Measurements from ENCODE around the gene PANK2. TPM values are rescaled to one million over a fixed set of nuclear protein-coding genes. Genes with fewer than 3 reads are reported as not detected.
A peak's percentile ranks its signal among the peaks of the same experiment; 100 is the strongest.
"Not testable (repeated sequence)": the region's sequence is repeated elsewhere in the genome, so short reads cannot be mapped to it uniquely, and the experiment has no call there.

Gene PANK2
- total RNA-seq, 2 donors from 2014 or later, result 60.6 to 67.4 TPM

- no peak for ATAC-seq (replicated peaks in 1 of 2)
- Mint-ChIP-seq H3K36me3 (ENCODE audit: insufficient read depth in 2 of 2) (peaks cover 1 to 3% of the 10 kb centered on the region in 2 donors), H3K9me3 (no peaks in the 10 kb centered on the region), H3K27ac (peak overlapping the region; percentile 76), H3K4me1 (ENCODE audit: low read depth) (peaks cover 42% of the 10 kb centered on the region), H3K4me3 (no peak overlapping the region), H3K27me3 (ENCODE audit: low read depth) (no peaks in the 10 kb centered on the region)
- no peak for DNase-seq
Observed at GRCh38 chr20:3929713-3930060, 40.5 kb downstream of the PANK2 start.

GRCh38 chr20:3930265-3931206 lies 41.3 kb downstream of the PANK2 start:
- peaks cover 36% of the 10 kb centered on the region for H3K4me1 Mint-ChIP-seq (ENCODE audit: low read depth)
- DNase-seq, result no peak
- no peak for ATAC-seq (replicated peaks in 1 of 2)
- H3K9me3 Mint-ChIP-seq, result no peaks in the 10 kb centered on the region
- peaks cover 1 to 4% of the 10 kb centered on the region in 2 donors for H3K36me3 Mint-ChIP-seq (ENCODE audit: insufficient read depth in 2 of 2)
- H3K4me3 Mint-ChIP-seq, result no peak overlapping the region
- H3K27me3 Mint-ChIP-seq (ENCODE audit: low read depth), result no peaks in the 10 kb centered on the region
- peak overlapping the region; percentile 76 for H3K27ac Mint-ChIP-seq

GRCh38 chr20:3931664-3932063 lies 42.5 kb downstream of the PANK2 start:
- Mint-ChIP-seq H3K36me3 (ENCODE audit: insufficient read depth in 2 of 2) (peaks cover 0 to 4% of the 10 kb centered on the region in 2 donors), H3K9me3 (no peaks in the 10 kb centered on the region), H3K27me3 (ENCODE audit: low read depth) (no peaks in the 10 kb centered on the region), H3K4me3 (no peak overlapping the region), H3K4me1 (ENCODE audit: low read depth) (peaks cover 25% of the 10 kb centered on the region), H3K27ac (peak overlapping the region; percentile 63)
- DNase-seq (no peak), ATAC-seq (replicated peaks in 1 of 2) (peak in 1 of 2 donors; percentile 12)

- Mint-ChIP-seq H3K9me3 (no peaks in the 10 kb centered on the region), H3K4me3 (peak overlapping the region; percentile 43 to 61), H3K4me1 (ENCODE audit: low read depth) (peaks cover 20% of the 10 kb centered on the region), H3K36me3 (ENCODE audit: insufficient read depth in 2 of 2) (peaks cover 0 to 1% of the 10 kb centered on the region in 2 donors), H3K27ac (peak overlapping the region; percentile 83), H3K27me3 (ENCODE audit: low read depth) (no peaks in the 10 kb centered on the region)
- ATAC-seq (replicated peaks in 1 of 2) (no peak), DNase-seq (no peak)
Observed at GRCh38 chr20:3932277-3932676, 43.1 kb downstream of the PANK2 start.

- no peaks in the 10 kb centered on the region for H3K9me3 Mint-ChIP-seq
- H3K36me3 Mint-ChIP-seq (ENCODE audit: insufficient read depth in 2 of 2), result peaks cover 0 to 1% of the 10 kb centered on the region in 2 donors
- H3K27me3 Mint-ChIP-seq (ENCODE audit: low read depth), result no peaks in the 10 kb centered on the region
- H3K4me1 Mint-ChIP-seq (ENCODE audit: low read depth), result peaks cover 20% of the 10 kb centered on the region
- DNase-seq (no peak), ATAC-seq (replicated peaks in 1 of 2) (no peak)
- H3K4me3 Mint-ChIP-seq, result peak overlapping the region; percentile 43 to 61
- peak overlapping the region; percentile 83 for H3K27ac Mint-ChIP-seq
Observed at GRCh38 chr20:3932681-3933080, 43.5 kb downstream of the PANK2 start.

GRCh38 chr20:3933218-3933617 lies 44.0 kb downstream of the PANK2 start:
- peak overlapping the region; percentile 83 for H3K27ac Mint-ChIP-seq

GRCh38 chr20:3934624-3935023 lies 45.4 kb downstream of the PANK2 start:
- no peak for DNase-seq
- Mint-ChIP-seq H3K9me3 (no peaks in the 10 kb centered on the region), H3K27me3 (ENCODE audit: low read depth) (no peaks in the 10 kb centered on the region), H3K36me3 (ENCODE audit: insufficient read depth in 2 of 2) (peaks cover 1 to 4% of the 10 kb centered on the region in 2 donors), H3K27ac (no peak overlapping the region), H3K4me1 (ENCODE audit: low read depth) (peaks cover 19% of the 10 kb centered on the region), H3K4me3 (no peak overlapping the region)
- no peak for ATAC-seq (replicated peaks in 1 of 2)

More at GRCh38 chr20:3933218-3933617, 44.0 kb downstream of the PANK2 start:
- Mint-ChIP-seq H3K4me3 (no peak overlapping the region), H3K4me1 (ENCODE audit: low read depth) (peaks cover 20% of the 10 kb centered on the region), H3K9me3 (no peaks in the 10 kb centered on the region), H3K36me3 (ENCODE audit: insufficient read depth in 2 of 2) (peaks cover 1% of the 10 kb centered on the region in 2 donors), H3K27me3 (ENCODE audit: low read depth) (no peaks in the 10 kb centered on the region)
- DNase-seq (no peak), ATAC-seq (replicated peaks in 1 of 2) (peak; percentile 20 to 31)

- Mint-ChIP-seq H3K4me3 (no peak overlapping the region), H3K9me3 (no peaks in the 10 kb centered on the region), H3K27me3 (ENCODE audit: low read depth) (no peaks in the 10 kb centered on the region), H3K4me1 (ENCODE audit: low read depth) (peaks cover 13% of the 10 kb centered on the region), H3K36me3 (ENCODE audit: insufficient read depth in 2 of 2) (peaks cover 5 to 6% of the 10 kb centered on the region in 2 donors), H3K27ac (no peak overlapping the region)
- ATAC-seq (replicated peaks in 1 of 2) (peak in 1 of 2 donors; percentile 5), DNase-seq (no peak)
Observed at GRCh38 chr20:3935295-3935955, 46.2 kb downstream of the PANK2 start.

GRCh38 chr20:3935956-3936340 lies 46.8 kb downstream of the PANK2 start:
- no peak overlapping the region for H3K27ac Mint-ChIP-seq
- DNase-seq (no peak), ATAC-seq (replicated peaks in 1 of 2) (peak in 1 of 2 donors; percentile 7)
- H3K27me3 Mint-ChIP-seq (ENCODE audit: low read depth), result no peaks in the 10 kb centered on the region
- no peak overlapping the region for H3K4me3 Mint-ChIP-seq
- peaks cover 13% of the 10 kb centered on the region for H3K4me1 Mint-ChIP-seq (ENCODE audit: low read depth)
- peaks cover 8 to 9% of the 10 kb centered on the region in 2 donors for H3K36me3 Mint-ChIP-seq (ENCODE audit: insufficient read depth in 2 of 2)
- no peaks in the 10 kb centered on the region for H3K9me3 Mint-ChIP-seq

GRCh38 chr20:3937618-3938017 lies 48.4 kb downstream of the PANK2 start:
- Mint-ChIP-seq H3K4me3 (no peak overlapping the region), H3K36me3 (ENCODE audit: insufficient read depth in 2 of 2) (peaks cover 11 to 12% of the 10 kb centered on the region in 2 donors), H3K9me3 (no peaks in the 10 kb centered on the region), H3K27me3 (ENCODE audit: low read depth) (no peaks in the 10 kb centered on the region), H3K27ac (no peak overlapping the region), H3K4me1 (ENCODE audit: low read depth) (peaks cover 8% of the 10 kb centered on the region)
- DNase-seq (no peak), ATAC-seq (replicated peaks in 1 of 2) (no peak)

GRCh38 chr20:3940905-3941304 lies 51.7 kb downstream of the PANK2 start:
- H3K4me1 Mint-ChIP-seq (ENCODE audit: low read depth), result no peaks in the 10 kb centered on the region
- H3K27me3 Mint-ChIP-seq (ENCODE audit: low read depth), result no peaks in the 10 kb centered on the region
- H3K36me3 Mint-ChIP-seq (ENCODE audit: insufficient read depth in 2 of 2), result peaks cover 11% of the 10 kb centered on the region in 2 donors
- no peak for DNase-seq
- no peaks in the 10 kb centered on the region for H3K9me3 Mint-ChIP-seq
- no peak overlapping the region for H3K4me3 Mint-ChIP-seq
- H3K27ac Mint-ChIP-seq, result no peak overlapping the region
- no peak for ATAC-seq (replicated peaks in 1 of 2)

GRCh38 chr20:3946666-3947065 lies 57.5 kb downstream of the PANK2 start:
- H3K4me1 Mint-ChIP-seq (ENCODE audit: low read depth), result not testable (repeated sequence)

GRCh38 chr20:3964719-3965118 lies 75.5 kb downstream of the PANK2 start:
- no peaks in the 10 kb centered on the region for H3K9me3 Mint-ChIP-seq
- H3K27ac Mint-ChIP-seq, result no peak overlapping the region
- no peaks in the 10 kb centered on the region for H3K36me3 Mint-ChIP-seq (ENCODE audit: insufficient read depth in 2 of 2)
- DNase-seq (no peak), ATAC-seq (replicated peaks in 1 of 2) (no peak)
- no peak overlapping the region for H3K4me3 Mint-ChIP-seq
- no peaks in the 10 kb centered on the region for H3K27me3 Mint-ChIP-seq (ENCODE audit: low read depth)
- H3K4me1 Mint-ChIP-seq (ENCODE audit: low read depth), result peaks cover 14% of the 10 kb centered on the region

More at GRCh38 chr20:3946666-3947065, 57.5 kb downstream of the PANK2 start:
- ATAC-seq (replicated peaks in 1 of 2); H3K27me3 Mint-ChIP-seq (ENCODE audit: low read depth); H3K36me3 Mint-ChIP-seq (ENCODE audit: insufficient read depth in 2 of 2); DNase-seq; H3K4me3 Mint-ChIP-seq; H3K27ac Mint-ChIP-seq; H3K9me3 Mint-ChIP-seq: not testable (repeated sequence)

All from activated T-cell treated with anti-CD3 and anti-CD28 coated beads, Interleukin-2, amount 50 U/mL, for 72 hours (primary cell).